ENCODE results near the gene ZNF683.
A peak's percentile ranks its signal among the peaks of the same experiment; 100 is the strongest.

Gene ZNF683

GRCh38 chr1:26403656-26404055 lies 31.1 kb upstream of the ZNF683 start:
- TF ChIP-seq MAX (IDR thresholded peaks at IDR 0.05) = no peak
- TF ChIP-seq NFIC (IDR thresholded peaks at IDR 0.05) = no peak
- no peak for TF ChIP-seq TEAD4 (IDR thresholded peaks at IDR 0.05)
- TF ChIP-seq TCF12 (IDR thresholded peaks at IDR 0.05; ENCODE audit: low read depth) = no peak
- no peak for TF ChIP-seq CREB1 (IDR thresholded peaks at IDR 0.05; ENCODE audit: low read depth)
- TF ChIP-seq CEBPB (IDR thresholded peaks at IDR 0.05) = no peak
- TF ChIP-seq RAD21 (IDR thresholded peaks at IDR 0.05; ENCODE audit: low read depth) = no peak
- TF ChIP-seq YY1 (IDR thresholded peaks at IDR 0.05; ENCODE audit: low read depth) = no peak
- no peak for TF ChIP-seq FOXM1 (IDR thresholded peaks at IDR 0.05; ENCODE audit: borderline replicate concordance, low read depth)
- TF ChIP-seq ZBTB7A (IDR thresholded peaks at IDR 0.05; ENCODE audit: low read depth) = no peak
- no peak for TF ChIP-seq EGR1 (IDR thresholded peaks at IDR 0.05)
- no peak for TF ChIP-seq USF1 (IDR thresholded peaks at IDR 0.05)
- TF ChIP-seq EP300 (IDR thresholded peaks at IDR 0.05; ENCODE audit: borderline replicate concordance) = no peak
- no peak for TF ChIP-seq TAF1 (IDR thresholded peaks at IDR 0.05; ENCODE audit: low read depth)
- no peak for TF ChIP-seq REST (IDR thresholded peaks at IDR 0.05; ENCODE audit: low read depth)

- no peak for TF ChIP-seq CREB1 (IDR thresholded peaks at IDR 0.05; ENCODE audit: low read depth)
- no peak for TF ChIP-seq CEBPB (IDR thresholded peaks at IDR 0.05)
- no peak for TF ChIP-seq TEAD4 (IDR thresholded peaks at IDR 0.05)
- no peak for TF ChIP-seq USF1 (IDR thresholded peaks at IDR 0.05)
- no peak for TF ChIP-seq TAF1 (IDR thresholded peaks at IDR 0.05; ENCODE audit: low read depth)
- TF ChIP-seq FOXM1 (IDR thresholded peaks at IDR 0.05; ENCODE audit: borderline replicate concordance, low read depth) = no peak
- no peak for TF ChIP-seq MAX (IDR thresholded peaks at IDR 0.05)
- no peak for TF ChIP-seq EGR1 (IDR thresholded peaks at IDR 0.05)
These were observed 29.3 kb upstream of the ZNF683 start for GRCh38 chr1:26401891-26402290.

GRCh38 chr1:26399034-26399433 lies 26.5 kb upstream of the ZNF683 start:
- TF ChIP-seq USF1 (IDR thresholded peaks at IDR 0.05) = no peak

GRCh38 chr1:26395754-26396153 lies 23.2 kb upstream of the ZNF683 start:
- TF ChIP-seq YY1 (IDR thresholded peaks at IDR 0.05; ENCODE audit: low read depth) (no peak), RAD21 (IDR thresholded peaks at IDR 0.05; ENCODE audit: low read depth) (no peak), CREB1 (IDR thresholded peaks at IDR 0.05; ENCODE audit: low read depth) (no peak), EGR1 (IDR thresholded peaks at IDR 0.05) (no peak)

GRCh38 chr1:26391450-26391849 lies 18.9 kb upstream of the ZNF683 start:
- TF ChIP-seq ZBTB7A (IDR thresholded peaks at IDR 0.05; ENCODE audit: low read depth) = no peak
- peak; percentile 89 for TF ChIP-seq RAD21 (IDR thresholded peaks at IDR 0.05; ENCODE audit: low read depth)

GRCh38 chr1:26389604-26390247 lies 17.2 kb upstream of the ZNF683 start:
- TF ChIP-seq REST (IDR thresholded peaks at IDR 0.05; ENCODE audit: low read depth) (no peak), EGR1 (IDR thresholded peaks at IDR 0.05) (no peak), MAX (IDR thresholded peaks at IDR 0.05) (no peak), RAD21 (IDR thresholded peaks at IDR 0.05; ENCODE audit: low read depth) (no peak), TEAD4 (IDR thresholded peaks at IDR 0.05) (no peak), EP300 (IDR thresholded peaks at IDR 0.05; ENCODE audit: borderline replicate concordance) (no peak), CEBPB (IDR thresholded peaks at IDR 0.05) (no peak), NFIC (IDR thresholded peaks at IDR 0.05) (no peak), CREB1 (IDR thresholded peaks at IDR 0.05; ENCODE audit: low read depth) (no peak), TCF12 (IDR thresholded peaks at IDR 0.05; ENCODE audit: low read depth) (no peak), ZBTB7A (IDR thresholded peaks at IDR 0.05; ENCODE audit: low read depth) (no peak), FOXM1 (IDR thresholded peaks at IDR 0.05; ENCODE audit: borderline replicate concordance, low read depth) (no peak), TAF1 (IDR thresholded peaks at IDR 0.05; ENCODE audit: low read depth) (no peak), USF1 (IDR thresholded peaks at IDR 0.05) (no peak), YY1 (IDR thresholded peaks at IDR 0.05; ENCODE audit: low read depth) (no peak)

Measured in Ishikawa (cell line).